ENCODE data around the gene TOM1. TPM values are rescaled to one million over a fixed set of nuclear protein-coding genes. Genes with fewer than 3 reads are reported as not detected.

TOM1 gene
- total and polyA plus RNA-seq, 10 of the 15 experiments (the other 5 are each of a cell fraction or from before 2014, with no cell fraction given), result 2.2 to 64.6 (median 40.3) TPM

DNA sequence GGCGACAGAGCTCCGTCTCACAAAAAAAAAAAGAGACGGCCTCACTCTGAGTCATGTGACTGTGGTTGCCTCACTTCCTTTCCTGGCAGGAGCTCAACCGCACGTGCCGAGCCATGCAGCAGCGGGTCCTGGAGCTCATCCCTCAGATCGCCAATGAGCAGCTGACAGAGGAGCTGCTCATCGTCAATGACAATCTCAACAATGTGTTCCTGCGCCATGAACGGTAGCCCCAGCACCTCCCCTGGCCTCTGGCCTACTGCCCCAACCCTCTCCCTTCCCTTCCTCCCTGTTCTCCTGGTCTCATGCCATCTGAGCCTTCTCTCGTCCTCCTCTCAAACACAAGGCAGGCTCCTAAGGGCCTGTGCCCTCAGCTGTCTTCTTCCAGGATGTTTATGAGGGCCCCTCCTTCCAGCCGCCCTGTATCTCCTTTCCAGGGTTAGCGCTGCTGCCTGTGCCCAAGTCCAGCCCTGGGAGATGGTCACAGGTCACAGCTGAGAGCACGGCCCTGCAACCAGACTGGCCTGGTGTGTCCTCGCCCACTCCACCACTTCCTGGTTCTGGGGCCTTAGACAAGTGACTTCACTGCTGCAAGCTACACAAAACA lies 30.7 kb downstream of the TOM1 start:
- TF ChIP-seq CREM (IDR thresholded peaks at IDR 0.05; ENCODE audit: low read depth), result no peak
- TF ChIP-seq SRF (IDR thresholded peaks at IDR 0.05; ENCODE audit: low read depth in 2 of 2, low read length in 2 of 2), result 0 out of 4 replicates have a peak, but pooled peaks of 1 of the 2 experiments have one; percentile 19
- peak; percentile 56 for TF ChIP-seq RUNX3 (IDR thresholded peaks at IDR 0.05; ENCODE audit: low read length)
- TF ChIP-seq BHLHE40 (IDR thresholded peaks at IDR 0.05; ENCODE audit: borderline replicate concordance in 1 of 2, low read depth in 2 of 2, low read length in 1 of 2), result peak; percentile 70 to 72
- H3K79me2 ChIP-seq (ENCODE audit: control insufficient read depth, insufficient read depth, low read length), result no peaks in the 10 kb centered on the region
- no peak overlapping the region for H2AFZ ChIP-seq (ENCODE audit: control insufficient read depth, low read depth, low read length)
- POLR2A ChIA-PET, result interaction anchor here (0.6 to 1.2 kb wide), 4 partner anchors 16 to 202 kb away, joined by 3 to 5 read pairs (median 4); no protein-coding TSS in a partner anchor
- H3K27me3 ChIP-seq (replicated peaks in 1 of 2; ENCODE audit: control insufficient read depth in 2 of 2, insufficient read depth in 2 of 2, low read length in 1 of 2), result no peaks in the 10 kb centered on the region
- 66% methylated on average over 16 of the region's 16 CpGs for WGBS (ENCODE audit: insufficient coverage, insufficient replicate concordance, low lambda C conversion rate, missing lambda C conversion rate)
- RAD21 ChIA-PET (ENCODE audit: unreplicated experiment), result interaction anchor here (0.6 to 1.3 kb wide), 5 partner anchors 19 to 217 kb away, joined by 3 to 7 read pairs (median 3); no protein-coding TSS in a partner anchor
- BruUV-seq (replicated peaks), result no TSS peak
- no peak for DNase-seq (ENCODE audit: low read depth, low spot score)
- no peaks in the 10 kb centered on the region for H4K20me1 ChIP-seq (ENCODE audit: control insufficient read depth, insufficient read depth)
- ATAC-seq, result peak; percentile 38; the same call in 1 of the 3 replicates
- no peak overlapping the region for H3K27ac ChIP-seq (ENCODE audit: control insufficient read depth, insufficient read depth)
- no peak for FAIRE-seq
- H3K9ac ChIP-seq (ENCODE audit: control insufficient read depth, insufficient read depth, low read length), result no peak overlapping the region
- peaks cover 0 to 30% of the 10 kb centered on the region in 2 experiments; a peak in 3 of 4 replicates for H3K36me3 ChIP-seq (ENCODE audit: control insufficient read depth in 2 of 2, insufficient read depth in 2 of 2, low read length in 1 of 2)
- CTCF ChIA-PET, result interaction anchor here (0.6 to 2.4 kb wide), 6 partner anchors 17 to 286 kb away, joined by 3 to 8 read pairs (median 4); no protein-coding TSS in a partner anchor
- H3K4me3 ChIP-seq, result no peak overlapping the region
- no peak overlapping the region for H3K4me2 ChIP-seq (ENCODE audit: control insufficient read depth, insufficient read depth)
- in situ Hi-C loops (cut with MboI), result no loop called here
- no peaks in the 10 kb centered on the region for H3K9me3 ChIP-seq (replicated peaks; ENCODE audit: control insufficient read depth, insufficient read depth, low read length)
- SMC1A ChIA-PET (ENCODE audit: uncharacterized antibody, unreplicated experiment), result interaction anchor here (1.0 to 1.6 kb wide), 2 partner anchors 20 to 99 kb away, joined by 3 to 5 read pairs; no protein-coding TSS in a partner anchor
- intact Hi-C loops (cut with micrococcal nuclease; ENCODE audit: unreplicated experiment), result no loop called here
- H3K4me1 ChIP-seq (ENCODE audit: control insufficient read depth, insufficient read depth, low read length), result peaks cover 9% of the 10 kb centered on the region

- intact Hi-C loops (cut with micrococcal nuclease; ENCODE audit: unreplicated experiment), result no loop called here
- no peak overlapping the region for H2AFZ ChIP-seq (ENCODE audit: control insufficient read depth, low read depth, low read length)
- H3K36me3 ChIP-seq (ENCODE audit: control insufficient read depth in 2 of 2, insufficient read depth in 2 of 2, low read length in 1 of 2), result peaks cover 0 to 28% of the 10 kb centered on the region in 2 experiments; a peak in 2 of 4 replicates
- H3K9ac ChIP-seq (ENCODE audit: control insufficient read depth, insufficient read depth, low read length), result no peak overlapping the region
- ChIA-PET RAD21 (ENCODE audit: unreplicated experiment) (no interaction called here), POLR2A (no interaction called here), CTCF (no interaction called here), SMC1A (ENCODE audit: uncharacterized antibody, unreplicated experiment) (no interaction called here)
- H3K4me2 ChIP-seq (ENCODE audit: control insufficient read depth, insufficient read depth), result no peak overlapping the region
- no peaks in the 10 kb centered on the region for H3K27me3 ChIP-seq (replicated peaks in 1 of 2; ENCODE audit: control insufficient read depth in 2 of 2, insufficient read depth in 2 of 2, low read length in 1 of 2)
- ATAC-seq (no peak), DNase-seq (ENCODE audit: low read depth, low spot score) (no peak), FAIRE-seq (peak; percentile 56)
- no peaks in the 10 kb centered on the region for H4K20me1 ChIP-seq (ENCODE audit: control insufficient read depth, insufficient read depth)
- H3K4me3 ChIP-seq, result no peak overlapping the region
- BruUV-seq (replicated peaks), result no TSS peak
- WGBS (ENCODE audit: insufficient coverage, insufficient replicate concordance, low lambda C conversion rate, missing lambda C conversion rate), result 90% methylated on average over 6 of the region's 6 CpGs
- H3K9me3 ChIP-seq (replicated peaks; ENCODE audit: control insufficient read depth, insufficient read depth, low read length), result no peaks in the 10 kb centered on the region
- H3K4me1 ChIP-seq (ENCODE audit: control insufficient read depth, insufficient read depth, low read length), result peaks cover 9% of the 10 kb centered on the region
- in situ Hi-C loops (cut with MboI), result no loop called here
- H3K27ac ChIP-seq (ENCODE audit: control insufficient read depth, insufficient read depth), result no peak overlapping the region
- no peaks in the 10 kb centered on the region for H3K79me2 ChIP-seq (ENCODE audit: control insufficient read depth, insufficient read depth, low read length)
- TF ChIP-seq, protein P1, sequence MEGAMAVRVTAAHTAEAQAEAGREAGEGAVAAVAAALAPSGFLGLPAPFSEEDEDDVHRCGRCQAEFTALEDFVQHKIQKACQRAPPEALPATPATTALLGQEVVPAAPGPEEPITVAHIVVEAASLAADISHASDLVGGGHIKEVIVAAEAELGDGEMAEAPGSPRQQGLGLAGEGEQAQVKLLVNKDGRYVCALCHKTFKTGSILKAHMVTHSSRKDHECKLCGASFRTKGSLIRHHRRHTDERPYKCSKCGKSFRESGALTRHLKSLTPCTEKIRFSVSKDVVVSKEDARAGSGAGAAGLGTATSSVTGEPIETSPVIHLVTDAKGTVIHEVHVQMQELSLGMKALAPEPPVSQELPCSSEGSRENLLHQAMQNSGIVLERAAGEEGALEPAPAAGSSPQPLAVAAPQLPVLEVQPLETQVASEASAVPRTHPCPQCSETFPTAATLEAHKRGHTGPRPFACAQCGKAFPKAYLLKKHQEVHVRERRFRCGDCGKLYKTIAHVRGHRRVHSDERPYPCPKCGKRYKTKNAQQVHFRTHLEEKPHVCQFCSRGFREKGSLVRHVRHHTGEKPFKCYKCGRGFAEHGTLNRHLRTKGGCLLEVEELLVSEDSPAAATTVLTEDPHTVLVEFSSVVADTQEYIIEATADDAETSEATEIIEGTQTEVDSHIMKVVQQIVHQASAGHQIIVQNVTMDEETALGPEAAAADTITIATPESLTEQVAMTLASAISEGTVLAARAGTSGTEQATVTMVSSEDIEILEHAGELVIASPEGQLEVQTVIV (IDR thresholded peaks at IDR 0.05; ENCODE audit: borderline replicate concordance, partially characterized antibody), result no peak
- TF ChIP-seq NR2F1 (conservative IDR thresholded peaks at IDR 0.05) (no peak), NRF1 (conservative IDR thresholded peaks at IDR 0.05; ENCODE audit: low read depth, low read length) (no peak), HDAC6 (IDR thresholded peaks at IDR 0.05; ENCODE audit: unreplicated experiment) (no peak), PAX8 (IDR thresholded peaks at IDR 0.05) (no peak)
- TF ChIP-seq, protein P2, sequence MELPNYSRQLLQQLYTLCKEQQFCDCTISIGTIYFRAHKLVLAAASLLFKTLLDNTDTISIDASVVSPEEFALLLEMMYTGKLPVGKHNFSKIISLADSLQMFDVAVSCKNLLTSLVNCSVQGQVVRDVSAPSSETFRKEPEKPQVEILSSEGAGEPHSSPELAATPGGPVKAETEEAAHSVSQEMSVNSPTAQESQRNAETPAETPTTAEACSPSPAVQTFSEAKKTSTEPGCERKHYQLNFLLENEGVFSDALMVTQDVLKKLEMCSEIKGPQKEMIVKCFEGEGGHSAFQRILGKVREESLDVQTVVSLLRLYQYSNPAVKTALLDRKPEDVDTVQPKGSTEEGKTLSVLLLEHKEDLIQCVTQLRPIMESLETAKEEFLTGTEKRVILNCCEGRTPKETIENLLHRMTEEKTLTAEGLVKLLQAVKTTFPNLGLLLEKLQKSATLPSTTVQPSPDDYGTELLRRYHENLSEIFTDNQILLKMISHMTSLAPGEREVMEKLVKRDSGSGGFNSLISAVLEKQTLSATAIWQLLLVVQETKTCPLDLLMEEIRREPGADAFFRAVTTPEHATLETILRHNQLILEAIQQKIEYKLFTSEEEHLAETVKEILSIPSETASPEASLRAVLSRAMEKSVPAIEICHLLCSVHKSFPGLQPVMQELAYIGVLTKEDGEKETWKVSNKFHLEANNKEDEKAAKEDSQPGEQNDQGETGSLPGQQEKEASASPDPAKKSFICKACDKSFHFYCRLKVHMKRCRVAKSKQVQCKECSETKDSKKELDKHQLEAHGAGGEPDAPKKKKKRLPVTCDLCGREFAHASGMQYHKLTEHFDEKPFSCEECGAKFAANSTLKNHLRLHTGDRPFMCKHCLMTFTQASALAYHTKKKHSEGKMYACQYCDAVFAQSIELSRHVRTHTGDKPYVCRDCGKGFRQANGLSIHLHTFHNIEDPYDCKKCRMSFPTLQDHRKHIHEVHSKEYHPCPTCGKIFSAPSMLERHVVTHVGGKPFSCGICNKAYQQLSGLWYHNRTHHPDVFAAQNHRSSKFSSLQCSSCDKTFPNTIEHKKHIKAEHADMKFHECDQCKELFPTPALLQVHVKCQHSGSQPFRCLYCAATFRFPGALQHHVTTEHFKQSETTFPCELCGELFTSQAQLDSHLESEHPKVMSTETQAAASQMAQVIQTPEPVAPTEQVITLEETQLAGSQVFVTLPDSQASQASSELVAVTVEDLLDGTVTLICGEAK (IDR thresholded peaks at IDR 0.05; ENCODE audit: borderline replicate concordance), result no peak
These were observed 32.6 kb downstream of the TOM1 start for GRCh38 chr22:35332278-35332677.

Data from GM12878 (cell line).